HG03457 (cell line): ENCODE data around the gene CD177.
"Not testable (repeated sequence)": the region's sequence is repeated elsewhere in the genome, so short reads cannot be mapped to it uniquely, and the experiment has no call there.

ENCODE experiments used
- ATAC-seq: cut with Tn5 transposase; IDR thresholded peaks from one replicate; pipeline ENCODE4 v1.9.1; 2021; ENCODE audit warnings: moderate number of reproducible peaks; ENCODE audit not compliant: unreplicated experiment

Gene CD177

GRCh38 chr19:43332058-43332922 is 21.2 kb upstream of the CD177 start:
- no peak for ATAC-seq

DNA sequence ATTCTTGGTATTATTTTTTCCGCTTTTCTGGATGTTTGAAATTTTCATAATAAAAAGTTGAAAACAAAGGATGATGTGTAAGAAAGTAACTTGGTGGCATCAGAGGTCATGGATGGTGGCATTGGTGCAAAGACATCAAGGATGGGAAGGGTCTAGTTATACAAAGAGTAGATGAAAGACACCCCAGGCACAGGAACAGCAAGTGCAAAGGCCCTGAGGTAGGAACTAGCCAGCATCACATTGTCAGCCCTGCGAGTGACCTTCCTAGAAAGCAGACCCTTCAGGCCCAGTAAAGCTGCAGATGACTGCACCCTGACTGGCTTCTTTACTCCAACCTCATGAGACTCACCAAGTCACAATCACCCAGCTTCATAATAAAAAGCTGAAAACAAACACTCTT is 17.0 kb upstream of the CD177 start:
- ATAC-seq = not testable (repeated sequence)

- ATAC-seq = no peak
These were observed 15.7 kb upstream of the CD177 start for GRCh38 chr19:43337737-43338136.

GRCh38 chr19:43338530-43338929 is 15.0 kb upstream of the CD177 start:
- no peak for ATAC-seq

GRCh38 chr19:43339243-43339930 is 14.1 kb upstream of the CD177 start:
- not testable (repeated sequence) for ATAC-seq

DNA sequence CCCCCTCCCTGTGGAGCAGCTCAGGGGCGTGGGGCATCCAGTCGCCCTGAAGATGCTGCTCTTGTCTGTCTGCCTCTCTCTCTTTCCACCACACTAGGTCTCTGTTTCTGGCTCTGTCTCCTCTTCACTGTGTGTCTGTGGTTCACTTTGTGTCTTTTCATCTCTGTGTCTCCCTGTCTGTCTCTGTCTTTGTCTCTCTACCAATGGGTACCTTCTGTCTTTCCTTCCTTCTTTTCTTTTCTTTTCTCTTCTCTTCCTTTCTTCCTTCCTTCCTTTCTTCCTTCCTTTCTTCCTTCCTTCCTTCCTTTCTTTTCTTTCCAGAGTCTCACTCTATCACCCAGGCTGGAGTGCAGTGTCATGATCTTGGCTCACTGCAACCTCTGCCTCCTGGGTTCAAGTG is 13.4 kb upstream of the CD177 start:
- ATAC-seq = not testable (repeated sequence)

DNA sequence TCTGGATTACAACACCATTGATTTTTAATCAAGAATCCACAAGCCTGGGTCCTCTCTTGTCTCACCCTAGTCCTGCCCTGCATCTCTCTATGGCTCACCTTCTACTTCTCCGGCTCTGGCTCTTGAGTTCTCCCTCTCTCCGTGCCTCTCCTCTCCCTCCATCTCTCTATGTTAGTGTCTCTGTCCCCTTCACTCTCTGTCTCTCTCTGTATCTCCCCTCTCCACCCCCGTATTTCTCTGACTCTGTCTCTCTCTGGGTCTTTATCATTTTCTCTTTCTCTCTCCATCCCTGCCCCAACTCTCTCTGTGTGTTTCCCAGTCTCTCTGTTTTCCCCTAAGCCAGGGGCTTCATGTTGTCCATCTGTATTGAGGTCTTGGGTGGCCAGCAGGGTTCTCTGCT is 12.4 kb upstream of the CD177 start:
- not testable (repeated sequence) for ATAC-seq

DNA sequence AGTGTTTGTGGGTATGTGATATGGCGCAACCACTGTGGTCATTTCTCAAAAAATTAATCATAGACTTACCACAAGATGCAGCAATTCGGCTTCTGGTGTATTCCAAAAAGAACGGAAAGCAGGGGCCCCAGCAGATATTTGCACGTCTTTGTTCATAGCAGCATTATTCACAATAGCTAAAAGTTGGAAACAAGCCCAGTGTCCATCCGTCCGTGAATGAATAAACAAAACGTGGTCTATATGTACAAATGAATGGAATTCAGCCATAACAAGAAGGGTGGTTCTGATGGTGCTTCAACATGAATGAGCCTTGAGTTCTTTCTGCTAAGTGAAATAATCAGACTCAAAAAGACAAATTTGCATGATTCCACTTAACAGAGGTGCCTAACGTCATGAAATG is 11.4 kb upstream of the CD177 start:
- not testable (repeated sequence) for ATAC-seq

GRCh38 chr19:43344347-43344925 is 9.1 kb upstream of the CD177 start:
- not testable (repeated sequence) for ATAC-seq

DNA sequence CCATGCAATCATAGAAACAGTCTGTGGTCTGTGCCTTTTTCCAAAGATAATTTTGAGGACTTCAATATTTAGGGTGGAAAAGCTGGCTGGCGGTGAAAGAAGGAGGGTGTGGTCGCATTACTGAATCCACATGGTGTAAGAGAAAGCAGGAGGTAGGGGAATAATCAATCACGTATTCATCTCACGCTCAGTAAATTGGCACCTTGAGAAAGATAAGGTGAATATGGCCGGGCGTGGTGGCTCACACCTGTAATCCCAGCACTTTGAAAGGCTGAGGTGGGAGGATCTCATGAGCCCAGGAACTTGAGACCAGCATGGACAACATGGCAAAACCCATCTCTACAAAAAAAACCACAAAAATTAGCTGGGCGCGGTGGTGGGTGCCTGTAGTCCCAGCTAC is 3.7 kb upstream of the CD177 start:
- not testable (repeated sequence) for ATAC-seq

GRCh38 chr19:43351998-43352746 is 1.3 kb upstream of the CD177 start:
- ATAC-seq = no peak

GRCh38 chr19:43354305-43354627 is 780 bp downstream of the CD177 start:
- ATAC-seq = no peak

GRCh38 chr19:43356749-43357148 is 3.3 kb downstream of the CD177 start:
- ATAC-seq = not testable (repeated sequence)

GRCh38 chr19:43362179-43362578 is 8.7 kb downstream of the CD177 start:
- no peak for ATAC-seq

DNA sequence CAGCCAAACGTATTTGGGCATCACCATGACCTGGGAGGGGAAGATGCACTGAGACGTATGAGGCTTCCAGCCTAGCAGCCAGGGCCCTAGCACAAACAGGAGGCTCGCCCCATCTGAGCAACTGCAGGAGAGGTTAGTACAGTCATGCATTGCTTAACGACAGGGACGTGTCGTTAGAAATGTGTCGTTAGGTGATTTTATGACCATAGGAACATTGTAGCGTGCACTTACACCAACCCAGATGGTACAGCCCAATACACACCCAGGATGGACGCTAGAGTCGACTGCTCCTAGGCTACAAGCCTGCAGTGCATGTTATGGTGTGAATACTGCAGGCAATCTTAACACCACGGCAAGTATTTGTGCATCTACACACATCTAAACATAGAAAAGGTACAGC is 9.3 kb downstream of the CD177 start:
- ATAC-seq = no peak

GRCh38 chr19:43365677-43366076 is 12.2 kb downstream of the CD177 start:
- not testable (repeated sequence) for ATAC-seq

GRCh38 chr19:43367822-43368221 is 14.3 kb downstream of the CD177 start:
- ATAC-seq = no peak

DNA sequence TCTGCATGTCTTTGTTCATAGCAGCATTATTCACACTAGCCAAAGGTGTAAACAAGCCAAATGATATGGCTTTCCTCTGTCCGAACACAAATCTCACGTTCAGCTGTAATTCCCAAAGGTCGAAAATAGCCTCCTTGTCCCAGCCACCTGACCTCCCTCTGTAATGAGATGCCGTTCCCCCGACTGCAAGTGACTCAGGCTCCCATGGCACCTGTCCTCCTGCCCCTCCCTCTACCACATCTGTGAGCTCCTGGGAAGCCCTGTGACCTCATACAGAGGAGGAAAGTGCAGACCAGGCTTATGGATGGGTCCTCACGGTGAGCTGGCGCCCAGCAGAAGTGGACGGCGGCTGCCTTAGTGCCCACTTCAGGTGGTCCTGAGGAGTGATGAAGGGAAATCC is 15.4 kb downstream of the CD177 start:
- not testable (repeated sequence) for ATAC-seq

DNA sequence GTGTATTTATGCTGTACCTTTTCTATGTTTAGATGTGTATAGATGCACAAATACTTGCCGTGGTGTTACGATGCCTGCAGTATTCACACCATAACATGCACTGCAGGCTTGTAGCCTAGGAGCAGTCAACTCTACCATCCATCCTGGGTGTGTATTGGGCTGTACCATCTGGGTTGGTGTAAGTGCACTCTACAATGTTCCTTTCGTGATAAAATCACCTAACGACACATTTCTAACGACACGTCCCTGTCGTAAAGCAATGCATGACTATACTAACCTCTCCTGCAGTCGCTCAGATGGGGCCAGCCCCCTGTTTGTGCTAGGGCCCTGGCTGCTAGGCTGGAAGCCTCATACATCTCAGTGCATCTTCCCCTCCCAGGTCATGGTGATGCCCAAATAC is 18.4 kb downstream of the CD177 start:
- ATAC-seq = no peak

DNA sequence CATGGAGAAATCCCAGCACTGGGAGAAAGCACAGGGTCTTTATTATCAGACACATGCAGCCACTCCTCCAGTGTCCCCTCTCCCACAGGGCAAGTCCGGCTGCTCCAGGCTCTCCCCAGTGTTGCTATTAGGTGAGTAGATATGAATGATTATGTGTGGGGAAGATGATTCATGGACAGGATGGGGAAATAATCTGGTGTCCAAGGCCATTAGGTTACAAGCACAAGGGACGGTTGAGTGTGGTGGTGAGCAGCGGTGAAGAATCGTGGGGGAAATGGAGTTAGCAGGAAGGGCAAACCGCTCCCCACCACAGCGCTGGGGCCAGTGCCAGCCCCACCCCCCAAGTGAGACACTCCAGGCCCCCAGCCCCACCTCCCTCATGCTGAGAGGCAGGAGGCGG is 19.0 kb downstream of the CD177 start:
- no peak for ATAC-seq

DNA sequence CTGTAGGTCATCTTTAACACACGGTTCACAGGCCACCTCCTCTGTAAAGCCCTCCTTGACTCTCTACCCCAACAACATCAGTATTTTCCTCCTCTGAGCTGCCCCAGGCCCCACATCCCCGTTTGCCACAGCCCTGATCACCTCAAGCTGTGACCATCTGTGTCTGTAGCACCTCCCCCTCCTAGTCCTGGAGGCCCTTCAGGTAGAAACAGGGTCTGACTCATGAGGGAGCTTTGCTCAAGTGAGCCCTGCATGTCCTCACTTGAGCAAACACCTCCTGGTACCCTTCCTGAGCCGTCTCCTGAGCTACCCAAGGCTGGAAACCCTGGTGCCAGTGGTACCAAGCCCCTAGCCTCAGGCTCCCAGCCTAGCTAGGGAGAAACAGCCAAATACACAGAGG is 24.1 kb downstream of the CD177 start:
- not testable (repeated sequence) for ATAC-seq
